ENCODE results near the gene LRRTM2. TPM values are rescaled to one million over a fixed set of nuclear protein-coding genes. Genes with fewer than 3 reads are reported as not detected.

LRRTM2 gene
- total and polyA plus RNA-seq, 10 donors = 0.02 to 3.9 (median 1.0) TPM

GRCh38 chr5:138876811-138877210 is 1.7 kb upstream of the LRRTM2 start:
- Histone ChIP-seq H3K27ac (no peak overlapping the region), H3K27me3 (replicated peaks in 1 of 7) (no peaks in the 10 kb centered on the region), H3K4me1 (peaks cover 2 to 37% (median 14%) of the 10 kb centered on the region in 6 donors), H3K9me3 (peaks cover 0 to 4% (median 0%) of the 10 kb centered on the region in 8 donors), H3K36me3 (no peaks in the 10 kb centered on the region), H3K4me3 (no peak overlapping the region)
- intact Hi-C loops (cut with DNase I; ENCODE audit: low total_unique reads) = no loop called here
- DNase-seq = no peak
- TF ChIP-seq POLR2AphosphoS5 (IDR thresholded peaks at IDR 0.05) (no peak), POLR2A (IDR thresholded peaks at IDR 0.05) (no peak), CTCF (IDR thresholded peaks at IDR 0.05 in 8 of 11, conservative IDR thresholded peaks at IDR 0.05 in 3 of 11) (no peak)
- 78 to 90% (median 88%) methylated on average over 4 of the region's 4 CpGs for WGBS, 5 donors

- WGBS, 5 donors = 92 to 98% (median 94%) methylated on average over 3 of the region's 3 CpGs
- H3K4me3 ChIP-seq = no peak overlapping the region
- peaks cover 2 to 44% (median 14%) of the 10 kb centered on the region in 6 donors for H3K4me1 ChIP-seq
- H3K27me3 ChIP-seq (replicated peaks in 1 of 7) = no peaks in the 10 kb centered on the region
- TF ChIP-seq CTCF (IDR thresholded peaks at IDR 0.05 in 8 of 11, conservative IDR thresholded peaks at IDR 0.05 in 3 of 11) = no peak
- TF ChIP-seq POLR2A (IDR thresholded peaks at IDR 0.05) = no peak
- TF ChIP-seq POLR2AphosphoS5 (IDR thresholded peaks at IDR 0.05) = no peak
- H3K27ac ChIP-seq = no peak overlapping the region
- no peaks in the 10 kb centered on the region for H3K36me3 ChIP-seq
- DNase-seq = no peak
- intact Hi-C loops (cut with DNase I; ENCODE audit: low total_unique reads) = no loop called here
- peaks cover 0 to 4% (median 0%) of the 10 kb centered on the region in 8 donors for H3K9me3 ChIP-seq
Observed at GRCh38 chr5:138875946-138876345, 811 bp upstream of the LRRTM2 start.

GRCh38 chr5:138875552-138875875 is 379 bp upstream of the LRRTM2 start:
- Histone ChIP-seq H3K36me3 (no peaks in the 10 kb centered on the region), H3K9me3 (peaks cover 0 to 4% (median 0%) of the 10 kb centered on the region in 8 donors), H3K27me3 (replicated peaks in 1 of 7) (no peaks in the 10 kb centered on the region), H3K4me3 (no peak overlapping the region), H3K27ac (peak overlapping the region in 2 of 8 donors; percentile 17 to 44), H3K4me1 (peaks cover 2 to 48% (median 18%) of the 10 kb centered on the region in 6 donors)
- DNase-seq = no peak
- WGBS, 5 donors = 71 to 89% (median 86%) methylated on average over 2 of the region's 2 CpGs
- TF ChIP-seq POLR2AphosphoS5 (IDR thresholded peaks at IDR 0.05) (no peak), POLR2A (IDR thresholded peaks at IDR 0.05) (no peak), CTCF (IDR thresholded peaks at IDR 0.05 in 8 of 11, conservative IDR thresholded peaks at IDR 0.05 in 3 of 11) (no peak)
- intact Hi-C loops (cut with DNase I; ENCODE audit: low total_unique reads) = no loop called here

- no peak for DNase-seq
- 82 to 92% (median 85%) methylated on average over 6 of the region's 6 CpGs for WGBS, 5 donors
- intact Hi-C loops (cut with DNase I; ENCODE audit: low total_unique reads) = no loop called here
- TF ChIP-seq POLR2AphosphoS5 (IDR thresholded peaks at IDR 0.05) = no peak
- TF ChIP-seq CTCF (IDR thresholded peaks at IDR 0.05 in 8 of 11, conservative IDR thresholded peaks at IDR 0.05 in 3 of 11) = no peak
- no peak for TF ChIP-seq POLR2A (IDR thresholded peaks at IDR 0.05)
- Histone ChIP-seq H3K27me3 (replicated peaks in 1 of 7) (no peaks in the 10 kb centered on the region), H3K4me3 (peak overlapping the region in 2 of 8 donors; percentile 12 to 25), H3K27ac (peak overlapping the region in 1 of 8 donors; percentile 44), H3K36me3 (no peaks in the 10 kb centered on the region), H3K4me1 (peaks cover 2 to 58% (median 19%) of the 10 kb centered on the region in 6 donors), H3K9me3 (peaks cover 0 to 4% (median 0%) of the 10 kb centered on the region in 8 donors)
Observed at GRCh38 chr5:138874241-138874640, 894 bp downstream of the LRRTM2 start.
